ENCODE data around the gene ZGRF1. TPM values are rescaled to one million over a fixed set of nuclear protein-coding genes. Genes with fewer than 3 reads are reported as not detected.

Gene ZGRF1
- total and polyA plus RNA-seq, 10 of the 15 experiments (the other 5 are each of a cell fraction or from before 2014, with no cell fraction given): 8.5 to 32.1 (median 20.1) TPM

- H3K9ac ChIP-seq (ENCODE audit: control insufficient read depth, insufficient read depth, low read length): no peak overlapping the region
- CTCF ChIA-PET: no interaction called here
- no TSS peak for BruUV-seq (replicated peaks)
- H3K79me2 ChIP-seq (ENCODE audit: control insufficient read depth, insufficient read depth, low read length): no peaks in the 10 kb centered on the region
- intact Hi-C loops (cut with micrococcal nuclease; ENCODE audit: unreplicated experiment): no loop called here
- no peak overlapping the region for H3K27ac ChIP-seq (ENCODE audit: control insufficient read depth, insufficient read depth)
- no peak for ATAC-seq
- no peak for FAIRE-seq
- H3K4me1 ChIP-seq (ENCODE audit: control insufficient read depth, insufficient read depth, low read length): peaks cover 6% of the 10 kb centered on the region; the same call in 1 of the 2 replicates
- H3K36me3 ChIP-seq (ENCODE audit: control insufficient read depth in 2 of 2, insufficient read depth in 2 of 2, low read length in 1 of 2): peaks cover 0 to 6% of the 10 kb centered on the region in 2 experiments; a peak in 2 of 4 replicates
- RAD21 ChIA-PET (ENCODE audit: unreplicated experiment): no interaction called here
- no peaks in the 10 kb centered on the region for H3K27me3 ChIP-seq (replicated peaks in 1 of 2; ENCODE audit: control insufficient read depth in 2 of 2, insufficient read depth in 2 of 2, low read length in 1 of 2)
- H2AFZ ChIP-seq (ENCODE audit: control insufficient read depth, low read depth, low read length): no peak overlapping the region
- no peak for TF ChIP-seq IRF4 (IDR thresholded peaks at IDR 0.05; ENCODE audit: low read depth, low read length)
- no peak for TF ChIP-seq HDAC2 (IDR thresholded peaks at IDR 0.05)
- TF ChIP-seq TCF3 (IDR thresholded peaks at IDR 0.05; ENCODE audit: borderline replicate concordance, insufficient read depth, low read depth, low read length): no peak
- no peak for TF ChIP-seq CTCF (IDR thresholded peaks at IDR 0.05 in 2 of 3, conservative IDR thresholded peaks at IDR 0.05 in 1 of 3; ENCODE audit: control insufficient read depth in 2 of 3, extremely low read depth in 1 of 3, insufficient read depth in 1 of 3, low read depth in 3 of 3, low read length in 3 of 3)
- TF ChIP-seq PBX3 (IDR thresholded peaks at IDR 0.05; ENCODE audit: insufficient replicate concordance, low read depth, low read length): no peak
- no peak for TF ChIP-seq STAT3 (IDR thresholded peaks at IDR 0.05; ENCODE audit: low read depth, low read length)
- TF ChIP-seq BCL3 (IDR thresholded peaks at IDR 0.05; ENCODE audit: borderline replicate concordance, insufficient read depth, low read depth, low read length, poor library complexity, severe bottlenecking): no peak
- no peak for TF ChIP-seq PAX5 (IDR thresholded peaks at IDR 0.05; ENCODE audit: borderline replicate concordance, low read depth, low read length)
- TF ChIP-seq EGR1 (IDR thresholded peaks at IDR 0.05; ENCODE audit: borderline replicate concordance in 1 of 2, low read depth in 2 of 2, low read length in 2 of 2): no peak
- TF ChIP-seq ATF2 (IDR thresholded peaks at IDR 0.05; ENCODE audit: low read length): no peak
- TF ChIP-seq TARDBP (IDR thresholded peaks at IDR 0.05; ENCODE audit: borderline replicate concordance): no peak
- TF ChIP-seq ZNF207 (IDR thresholded peaks at IDR 0.05; ENCODE audit: borderline replicate concordance): no peak
- TF ChIP-seq CREB1 (IDR thresholded peaks at IDR 0.05; ENCODE audit: low read depth): no peak
- no peak for TF ChIP-seq CEBPB (IDR thresholded peaks at IDR 0.05; ENCODE audit: borderline replicate concordance in 1 of 2, low read depth in 2 of 2, low read length in 2 of 2)
- in situ Hi-C loops (cut with MboI): no loop called here
- POLR2A ChIA-PET: no interaction called here
- H3K4me3 ChIP-seq: no peak overlapping the region
- SMC1A ChIA-PET (ENCODE audit: uncharacterized antibody, unreplicated experiment): no interaction called here
- H4K20me1 ChIP-seq (ENCODE audit: control insufficient read depth, insufficient read depth): no peaks in the 10 kb centered on the region
- H3K4me2 ChIP-seq (ENCODE audit: control insufficient read depth, insufficient read depth): no peak overlapping the region
- WGBS (ENCODE audit: insufficient coverage, insufficient replicate concordance, low lambda C conversion rate, missing lambda C conversion rate): 100% methylated on average over 2 of the region's 2 CpGs
- DNase-seq (ENCODE audit: low read depth, low spot score): no peak
- H3K9me3 ChIP-seq (replicated peaks; ENCODE audit: control insufficient read depth, insufficient read depth, low read length): no peaks in the 10 kb centered on the region
Measured at GRCh38 chr4:112557676-112558411, 78.9 kb downstream of the ZGRF1 start.

Measured in GM12878 (cell line).